Spleen (tissue), 11 donors: Measurements from ENCODE around the gene EXOC4. TPM values are rescaled to one million over a fixed set of nuclear protein-coding genes. Genes with fewer than 3 reads are reported as not detected.

Source experiments
- DNase-seq: peaks from one replicate; pipeline ENCODE4 v3.0.0-alpha.2; 2020
- H3K27ac ChIP-seq, 8 donors: fragments of 200-600 bp; sonication (generic) in 7 of 8; 1 replicate in 4 of 8; 2 replicates in 4 of 8; pipeline versions ENCODE4 v1.5.0 to v1.8.0; 2016 to 2021; ENCODE audit warnings: inconsistent platforms in 4 of 8, mild to moderate bottlenecking in 4 of 8, moderate library complexity in 1 of 8
- H3K27me3 ChIP-seq, 7 donors: fragments of 200-600 bp; sonication (generic) in 6 of 7; replicated peaks in 1 of 7; 1 replicate in 4 of 7; 2 replicates in 3 of 7; pipeline versions ENCODE4 v1.5.0 to v1.8.0; 2016 to 2021; ENCODE audit warnings: inconsistent platforms in 3 of 7, mild to moderate bottlenecking in 1 of 7
- H3K36me3 ChIP-seq, 6 donors: fragments of 200-600 bp; sonication (generic) in 5 of 6; 1 replicate in 4 of 6; 2 replicates in 2 of 6; pipeline versions ENCODE4 v1.5.0 to v1.8.0; 2016 to 2021; ENCODE audit warnings: inconsistent platforms in 2 of 6
- H3K4me1 ChIP-seq, 6 donors: fragments of 200-600 bp; sonication (generic) in 5 of 6; 1 replicate in 3 of 6; 2 replicates in 3 of 6; pipeline versions ENCODE4 v1.5.0 to v1.8.0; 2016 to 2021; ENCODE audit warnings: inconsistent platforms in 3 of 6
- H3K4me3 ChIP-seq, 8 donors: fragments of 200-600 bp; sonication (generic) in 7 of 8; 1 replicate in 4 of 8; 2 replicates in 4 of 8; pipeline versions ENCODE4 v1.5.0 to v1.8.0; 2016 to 2021; ENCODE audit warnings: inconsistent platforms in 4 of 8, mild to moderate bottlenecking in 4 of 8, moderate library complexity in 2 of 8
- H3K9me3 ChIP-seq, 8 donors: fragments of 200-600 bp; sonication (generic) in 7 of 8; 1 replicate in 4 of 8; 2 replicates in 4 of 8; pipeline versions ENCODE4 v1.5.0 to v1.8.0; 2016 to 2021; ENCODE audit warnings: inconsistent platforms in 4 of 8
- POLR2A ChIP-seq, 3 donors: fragments of 450-650 bp; IDR thresholded peaks; one replicate each; pipeline ENCODE4 v1.5.1; 2017; ENCODE audit warnings: antibody characterized with exemption in 3 of 3, mild to moderate bottlenecking in 1 of 3
- POLR2AphosphoS5 ChIP-seq, 3 donors: sonication (generic); formaldehyde crosslinking; IDR thresholded peaks; one replicate each; pipeline ENCODE4 v1.5.1; 2017; ENCODE audit warnings: antibody characterized with exemption in 3 of 3
- WGBS, 5 donors: extraction: QIAGEN DNeasy Blood & Tissue Kit in 3 of 5; methylation state at CpG; one replicate each; pipeline versions ENCODE4 v1.1.5 to v1.1.7; 2013 to 2018; 5-methylcytosine and 5-hydroxymethylcytosine counted together
- intact Hi-C: fragments of 100-400 bp; cut with DNase I; formaldehyde crosslinking; loops from one replicate; pipeline ENCODE4 v1.15.0; 2023; ENCODE audit warnings: low total_unique reads
- polyA plus RNA-seq, 3 donors: library from polyadenylated mRNA; stranded (reverse); fragments of 200-250 nt; gene quantifications; one replicate each; pipeline ENCODE4 v1.2.1, GENCODE V29; 2013
- total RNA-seq, 7 donors: library from RNA; depleted of rRNA in 3 of 7; stranded (reverse); fragments of >200 nt in 3 of 7; fragmentation: NEBNext Ultra II Directional in 4 of 7; extraction: Animal tissue kit (Norgen Biotek cat#: 25700) in 4 of 7; gene quantifications; one replicate each; pipeline versions ENCODE4 v1.1.0 to v1.2.1, GENCODE V29; 2016 to 2021
- TF ChIP-seq, protein P1 (sequence below), 11 experiments: fragments of 200-600 bp in 7 of 11; fragments of 450-650 bp in 4 of 11; sonication (generic) in 4 of 11; IDR thresholded peaks in 8 of 11; conservative IDR thresholded peaks in 3 of 11; 1 replicate in 7 of 11; 2 replicates in 4 of 11; pipeline versions ENCODE4 v1.4.0 to v1.8.0; 2016 to 2021; ENCODE audit warnings: antibody characterized with exemption in 11 of 11, inconsistent platforms in 4 of 11, mild to moderate bottlenecking in 1 of 11
- donor health status: healthy with polysubstance abuse.
- donor health status: DM: no; HTN: no; CAD: no; lungs with moderate emphysema.
- donor health status: DM: no; HTN: no; CAD: no.
- donor health status: Bipolar disorder and iron deficiency.
- donor health status: healthy.
- donor health status: DM: no; HTN: no; CAD: no.
- donor health status: DM: yes; HTN: yes; CAD: no.

Gene EXOC4
- total and polyA plus RNA-seq, 10 donors: 14.1 to 138 (median 102) TPM

DNA sequence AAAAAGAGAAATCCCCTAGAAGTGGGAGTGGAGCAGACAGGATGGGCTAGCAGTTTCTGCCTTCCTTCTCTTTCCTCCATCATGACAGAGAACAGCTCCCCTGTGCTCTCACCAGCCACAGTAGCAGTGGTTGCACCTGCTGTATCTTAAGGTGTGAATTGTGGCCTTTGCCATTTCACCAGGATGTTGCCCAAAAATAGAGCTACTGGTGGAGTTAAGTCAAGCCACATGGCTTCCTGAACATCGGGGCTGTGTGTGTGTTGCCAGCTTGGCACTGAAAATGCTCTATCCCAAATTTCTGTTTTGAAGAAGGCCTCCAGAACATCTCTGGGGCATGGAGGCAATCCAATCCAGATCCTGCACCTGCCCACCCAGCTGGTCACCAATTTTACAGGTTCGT, 348.7 kb downstream of the EXOC4 start:
- intact Hi-C loops: no loop called here

DNA sequence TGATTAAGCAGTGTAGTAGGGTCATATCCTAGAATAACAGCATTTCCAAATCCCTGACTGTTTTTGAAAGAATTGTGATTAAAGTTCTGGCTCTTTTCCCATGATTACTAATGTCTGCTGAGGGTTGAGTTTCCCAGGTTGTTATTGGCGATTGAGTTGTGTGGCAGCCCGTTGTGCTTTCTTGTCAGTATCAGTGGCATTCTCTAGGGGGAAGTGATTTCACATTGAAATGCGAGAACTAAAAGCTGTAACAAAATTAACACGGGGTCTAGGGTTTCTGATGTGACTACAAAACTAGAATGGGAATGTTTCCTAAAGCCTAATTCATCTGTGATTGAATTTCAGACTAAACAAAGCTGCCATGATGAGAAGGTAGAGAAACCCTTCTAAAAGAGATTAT, 349.4 kb downstream of the EXOC4 start:
- TF ChIP-seq, protein P1, sequence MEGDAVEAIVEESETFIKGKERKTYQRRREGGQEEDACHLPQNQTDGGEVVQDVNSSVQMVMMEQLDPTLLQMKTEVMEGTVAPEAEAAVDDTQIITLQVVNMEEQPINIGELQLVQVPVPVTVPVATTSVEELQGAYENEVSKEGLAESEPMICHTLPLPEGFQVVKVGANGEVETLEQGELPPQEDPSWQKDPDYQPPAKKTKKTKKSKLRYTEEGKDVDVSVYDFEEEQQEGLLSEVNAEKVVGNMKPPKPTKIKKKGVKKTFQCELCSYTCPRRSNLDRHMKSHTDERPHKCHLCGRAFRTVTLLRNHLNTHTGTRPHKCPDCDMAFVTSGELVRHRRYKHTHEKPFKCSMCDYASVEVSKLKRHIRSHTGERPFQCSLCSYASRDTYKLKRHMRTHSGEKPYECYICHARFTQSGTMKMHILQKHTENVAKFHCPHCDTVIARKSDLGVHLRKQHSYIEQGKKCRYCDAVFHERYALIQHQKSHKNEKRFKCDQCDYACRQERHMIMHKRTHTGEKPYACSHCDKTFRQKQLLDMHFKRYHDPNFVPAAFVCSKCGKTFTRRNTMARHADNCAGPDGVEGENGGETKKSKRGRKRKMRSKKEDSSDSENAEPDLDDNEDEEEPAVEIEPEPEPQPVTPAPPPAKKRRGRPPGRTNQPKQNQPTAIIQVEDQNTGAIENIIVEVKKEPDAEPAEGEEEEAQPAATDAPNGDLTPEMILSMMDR (IDR thresholded peaks at IDR 0.05 in 8 of 11, conservative IDR thresholded peaks at IDR 0.05 in 3 of 11): no peak
- TF ChIP-seq POLR2AphosphoS5 (IDR thresholded peaks at IDR 0.05): no peak
- H3K27me3 ChIP-seq: no peaks in the 10 kb centered on the region
- intact Hi-C loops: no loop called here
- no peaks in the 10 kb centered on the region for H3K36me3 ChIP-seq
- no peaks in the 10 kb centered on the region for H3K9me3 ChIP-seq
- peaks cover 0 to 5% (median 0%) of the 10 kb centered on the region in 6 donors for H3K4me1 ChIP-seq
- no peak overlapping the region for H3K27ac ChIP-seq
- DNase-seq: no peak
- no peak overlapping the region for H3K4me3 ChIP-seq
- WGBS, 5 donors: 89 to 95% (median 93%) methylated on average over 4 of the region's 4 CpGs

More for the DNA sequence above, 348.7 kb downstream of the EXOC4 start:
- WGBS, 5 donors: 50 to 63% (median 57%) methylated on average over 2 of the region's 2 CpGs
- no peak for DNase-seq
- Histone ChIP-seq H3K27ac (no peak overlapping the region), H3K4me3 (no peak overlapping the region), H3K9me3 (no peaks in the 10 kb centered on the region), H3K36me3 (no peaks in the 10 kb centered on the region), H3K4me1 (peaks cover 0 to 5% (median 0%) of the 10 kb centered on the region in 6 donors), H3K27me3 (no peaks in the 10 kb centered on the region)
- no peak for TF ChIP-seq POLR2AphosphoS5 (IDR thresholded peaks at IDR 0.05)
- no peak for TF ChIP-seq POLR2A (IDR thresholded peaks at IDR 0.05)

DNA sequence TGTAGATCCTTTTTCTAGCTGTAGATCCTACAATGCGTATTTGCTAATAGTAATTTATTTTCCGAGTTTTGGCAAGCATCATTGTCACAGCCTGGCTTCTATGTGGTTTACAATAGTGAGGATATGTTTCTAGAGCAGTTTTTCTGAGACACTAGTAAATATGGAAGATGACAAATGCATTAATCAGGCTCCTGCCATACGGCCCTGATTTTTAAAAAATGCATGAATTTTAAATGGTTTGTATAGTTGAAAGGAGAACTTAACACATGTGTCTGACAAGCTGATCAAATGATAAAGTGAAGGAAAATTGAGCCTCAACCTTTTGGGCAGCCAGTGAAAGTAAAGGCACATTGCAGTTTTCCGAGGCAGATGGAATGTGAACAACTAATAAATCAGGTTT, 354.1 kb downstream of the EXOC4 start:
- no peaks in the 10 kb centered on the region for H3K4me1 ChIP-seq
- no peak overlapping the region for H3K27ac ChIP-seq
- H3K27me3 ChIP-seq: no peaks in the 10 kb centered on the region
- no peak overlapping the region for H3K4me3 ChIP-seq
- WGBS, 5 donors: 94 to 97% (median 96%) methylated on average over 4 of the region's 4 CpGs
- H3K9me3 ChIP-seq: no peaks in the 10 kb centered on the region
- TF ChIP-seq, protein P1 (IDR thresholded peaks at IDR 0.05 in 8 of 11, conservative IDR thresholded peaks at IDR 0.05 in 3 of 11): no peak
- TF ChIP-seq POLR2A (IDR thresholded peaks at IDR 0.05): no peak
- TF ChIP-seq POLR2AphosphoS5 (IDR thresholded peaks at IDR 0.05): no peak
- intact Hi-C loops: no loop called here
- DNase-seq: no peak
- no peaks in the 10 kb centered on the region for H3K36me3 ChIP-seq

DNA sequence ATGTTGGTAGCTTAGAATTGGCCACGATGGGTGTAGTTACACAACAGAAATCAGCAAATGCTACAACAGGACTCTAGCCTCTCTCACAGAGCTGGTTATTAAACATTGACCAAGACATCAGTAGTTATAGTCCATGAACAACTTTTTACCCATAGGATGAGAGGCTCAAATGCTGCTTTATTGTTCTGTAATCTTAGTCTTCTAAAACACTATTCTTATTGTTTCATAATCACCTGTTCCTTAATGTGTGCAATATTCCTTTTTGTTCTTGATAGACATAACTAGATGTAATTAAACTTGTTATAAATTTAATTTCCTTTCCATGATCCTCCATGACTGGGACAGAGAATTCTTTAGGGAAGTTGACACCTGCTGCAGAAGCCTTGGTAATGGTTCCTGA, 356.9 kb downstream of the EXOC4 start:
- 77 to 100% (median 93%) methylated on average over 1 of the region's 1 CpG for WGBS, 5 donors

More for the DNA sequence above, 356.9 kb downstream of the EXOC4 start:
- no peak for TF ChIP-seq POLR2A (IDR thresholded peaks at IDR 0.05)
- TF ChIP-seq, protein P1 (IDR thresholded peaks at IDR 0.05 in 8 of 11, conservative IDR thresholded peaks at IDR 0.05 in 3 of 11): no peak
- H3K36me3 ChIP-seq: no peaks in the 10 kb centered on the region
- H3K27ac ChIP-seq: no peak overlapping the region
- no peak for DNase-seq
- H3K9me3 ChIP-seq: no peaks in the 10 kb centered on the region
- H3K4me1 ChIP-seq: no peaks in the 10 kb centered on the region
- no peak overlapping the region for H3K4me3 ChIP-seq
- no peaks in the 10 kb centered on the region for H3K27me3 ChIP-seq
- intact Hi-C loops: no loop called here
